Endothelial cell of umbilical vein (primary cell): ENCODE measurements around the gene PDHB. TPM values are rescaled to one million over a fixed set of nuclear protein-coding genes. Genes with fewer than 3 reads are reported as not detected.

Experiments used
- BruUV-seq: library from RNA; stranded (reverse); fragments of 400-500 nt; replicated peaks from 2 replicates; lab custom pipeline; 2021; lab: Mats Ljungman, UMichigan
- CTCF ChIA-PET: fragments of 300-600, 350-600 bp; sonication (Branson Sonifier 250); formaldehyde crosslinking; loops from one replicate; lab custom pipeline; 2021; ENCODE audit warnings: antibody characterized with exemption, inconsistent platforms; lab: Charles Lee
- POLR2A ChIA-PET: fragments of 300-600, 350-600 bp; sonication (Branson Sonifier 250); formaldehyde crosslinking; loops from one replicate; lab custom pipeline; 2021; ENCODE audit warnings: antibody characterized with exemption, inconsistent platforms; lab: Charles Lee
- DNase-seq: peaks from one replicate; pipeline ENCODE4 v3.0.0-alpha.2; 2011; ENCODE audit warnings: low read depth, low spot score
- FAIRE-seq: peaks from 2 replicates; lab custom pipeline; 2011; peaks lifted over from hg19 to GRCh38; lab: Jason Lieb, UNC
- H2AFZ ChIP-seq: 2 replicates; pipeline ENCODE4 v1.6.0; 2012; ENCODE audit warnings: low read depth, low read length, control low read depth, inconsistent platforms
- H3K27ac ChIP-seq: 2 replicates; pipeline ENCODE4 v1.5.1; 2011; ENCODE audit warnings: low read depth, mild to moderate bottlenecking, control low read depth, low read length, moderate library complexity; ENCODE audit not compliant: insufficient read depth
- H3K27me3 ChIP-seq, 2 experiments: 2 replicates each; pipeline versions ENCODE4 v1.6.0 to v1.6.1; 2011; ENCODE audit warnings: low read length in 2 of 2, mixed read lengths in 1 of 2; ENCODE audit not compliant: control insufficient read depth in 2 of 2, insufficient read depth in 2 of 2
- H3K36me3 ChIP-seq, 2 experiments: 2 replicates in 1 of 2; 3 replicates in 1 of 2; pipeline ENCODE4 v1.5.1; 2011; ENCODE audit warnings: low read length in 2 of 2, mild to moderate bottlenecking in 1 of 2, moderate library complexity in 1 of 2; ENCODE audit not compliant: control insufficient read depth in 2 of 2, insufficient read depth in 2 of 2; ENCODE audit errors: extremely low read depth in 1 of 2
- H3K4me1 ChIP-seq: 3 replicates; pipeline ENCODE4 v1.5.1; 2011; ENCODE audit warnings: mild to moderate bottlenecking, low read length; ENCODE audit not compliant: control insufficient read depth, insufficient read depth; ENCODE audit errors: extremely low read depth
- H3K4me2 ChIP-seq: 2 replicates; pipeline ENCODE4 v1.6.1; 2011; ENCODE audit warnings: low read length, control low read depth, mixed read lengths; ENCODE audit not compliant: insufficient read depth
- H3K4me3 ChIP-seq, 3 experiments: fragments of 200-600 bp in 1 of 3; sonication (generic), shearing (Covaris generic) in 1 of 3; replicated peaks in 1 of 3; 2 replicates each; pipeline ENCODE4 v1.5.1; 2011 to 2016; ENCODE audit warnings: control low read depth in 3 of 3, low read length in 3 of 3, mild to moderate bottlenecking in 2 of 3, inconsistent platforms in 1 of 3, low read depth in 1 of 3, moderate library complexity in 1 of 3; ENCODE audit not compliant: insufficient read depth in 1 of 3
- H3K79me2 ChIP-seq: 2 replicates; pipeline ENCODE4 v1.6.0; 2012; ENCODE audit warnings: low read length, inconsistent platforms; ENCODE audit not compliant: control insufficient read depth, insufficient read depth
- H3K9ac ChIP-seq: replicated peaks from 2 replicates; pipeline ENCODE3; 2011; ENCODE audit warnings: low read length, control low read depth; ENCODE audit not compliant: insufficient read depth; ENCODE audit errors: extremely low read depth
- H3K9me1 ChIP-seq: replicated peaks from 3 replicates; pipeline ENCODE4 v1.6.0; 2011; ENCODE audit warnings: mild to moderate bottlenecking, low read length; ENCODE audit not compliant: control insufficient read depth, insufficient read depth; ENCODE audit errors: extremely low read depth
- H3K9me3 ChIP-seq: replicated peaks from 2 replicates; pipeline ENCODE4 v1.5.1; 2012; ENCODE audit warnings: low read length, inconsistent platforms; ENCODE audit not compliant: control insufficient read depth, insufficient read depth
- H4K20me1 ChIP-seq: replicated peaks from 2 replicates; pipeline ENCODE3; 2011; ENCODE audit warnings: mild to moderate bottlenecking, low read length; ENCODE audit not compliant: control insufficient read depth, insufficient read depth; ENCODE audit errors: extremely low read depth
- CTCF ChIP-seq, 2 donors: IDR thresholded peaks; 1 replicate in 1 of 2; 2 replicates in 1 of 2; pipeline ENCODE4 v1.5.1; 2011; ENCODE audit warnings: low read length in 2 of 2, mild to moderate bottlenecking in 2 of 2, moderate library complexity in 2 of 2, control low read depth in 1 of 2, inconsistent platforms in 1 of 2, low read depth in 1 of 2; ENCODE audit not compliant: insufficient read depth in 1 of 2; ENCODE audit errors: extremely low read depth in 1 of 2
- EZH2 ChIP-seq: IDR thresholded peaks from 2 replicates; pipeline ENCODE4 v1.6.1; 2012; ENCODE audit warnings: borderline replicate concordance, low read depth, mild to moderate bottlenecking, moderate library complexity, low read length, inconsistent platforms; ENCODE audit not compliant: severe bottlenecking
- FOS ChIP-seq: IDR thresholded peaks from 2 replicates; pipeline ENCODE4 v1.6.1; 2011; ENCODE audit warnings: mild to moderate bottlenecking, low read length, moderate library complexity, borderline replicate concordance; ENCODE audit not compliant: insufficient read depth
- GATA2 ChIP-seq: IDR thresholded peaks from 2 replicates; pipeline ENCODE4 v1.7.0; 2011; ENCODE audit warnings: low read depth, mild to moderate bottlenecking, moderate library complexity, mixed read lengths, low read length; ENCODE audit not compliant: insufficient read length, insufficient read depth
- JUN ChIP-seq: IDR thresholded peaks from 2 replicates; pipeline ENCODE4 v1.6.1; 2011; ENCODE audit warnings: borderline replicate concordance, low read depth; ENCODE audit not compliant: insufficient read length, insufficient read depth
- MAX ChIP-seq: IDR thresholded peaks from 2 replicates; pipeline ENCODE4 v1.6.1; 2011; ENCODE audit not compliant: insufficient read depth, insufficient read length
- MYC ChIP-seq: IDR thresholded peaks from one replicate; pipeline ENCODE4 v1.6.1; 2011; ENCODE audit warnings: mild to moderate bottlenecking, low read depth, low read length
- POLR2A ChIP-seq: IDR thresholded peaks from 2 replicates; pipeline ENCODE4 v1.6.1; 2012; ENCODE audit warnings: low read depth, mild to moderate bottlenecking, control low read depth, low read length
- POLR2AphosphoS5 ChIP-seq: IDR thresholded peaks from 2 replicates; pipeline ENCODE4 v1.6.1; 2012; ENCODE audit warnings: low read depth, mild to moderate bottlenecking, control low read depth, low read length, moderate library complexity; ENCODE audit not compliant: insufficient read depth
- dilution Hi-C: fragments of 300-500 bp; cut with MboI; formaldehyde crosslinking; loops from one replicate; pipeline ENCODE4 v1.15.0; 2019; ENCODE audit warnings: low sequenced_read_pairs; ENCODE audit not compliant: extremely low pct_ligation_motif_present
- intact Hi-C: fragments of 100-400 bp; cut with micrococcal nuclease; formaldehyde crosslinking; loops from one replicate; pipeline ENCODE4 v1.10.0; 2022
- polyA plus RNA-seq, 4 experiments: library from polyadenylated mRNA; depleted of rRNA in 3 of 4; stranded (reverse) in 3 of 4; unstranded in 1 of 4; fragments of >200 nt; gene quantifications; 2 replicates each; pipeline versions ENCODE4 v1.2.1 to v1.2.3, GENCODE V29; 2011 to 2012; ENCODE audit warnings: missing spikeins in 1 of 4
- total RNA-seq: library from RNA; stranded (reverse); gene quantifications from 2 replicates; pipeline ENCODE4 v1.2.3, GENCODE V29; 2021

Gene PDHB
- total and polyA plus RNA-seq, 2 donors (not counting 3 experiments of a cell fraction or from before 2014, with no cell fraction given): 50.8 to 60.8 TPM

- Histone ChIP-seq H3K4me3 (no peak overlapping the region), H4K20me1 (no peaks in the 10 kb centered on the region), H3K9me3 (no peaks in the 10 kb centered on the region), H2AFZ (no peak overlapping the region), H3K4me1 (no peaks in the 10 kb centered on the region), H3K9ac (no peak overlapping the region), H3K27ac (no peak overlapping the region), H3K79me2 (peaks cover 8% of the 10 kb centered on the region), H3K9me1 (no peaks in the 10 kb centered on the region), H3K27me3 (no peaks in the 10 kb centered on the region), H3K4me2 (no peak overlapping the region), H3K36me3 (peaks cover 16 to 21% of the 10 kb centered on the region in 2 experiments)
- dilution Hi-C loops (no loop called here), intact Hi-C loops (no loop called here)
- BruUV-seq: no TSS peak
- peak; percentile 15 for DNase-seq
- FAIRE-seq: peak; percentile 44
- CTCF ChIA-PET: no interaction called here
- POLR2A ChIA-PET: no interaction called here
- no peak for TF ChIP-seq POLR2A
- TF ChIP-seq CTCF (IDR thresholded peaks at IDR 0.05; ENCODE audit: extremely low read depth in 1 of 2, insufficient read depth in 1 of 2, low read depth in 1 of 2, low read length in 2 of 2): no peak
- TF ChIP-seq FOS: no peak
- no peak for TF ChIP-seq POLR2AphosphoS5
Measured at GRCh38 chr3:58427661-58428361, 5.8 kb downstream of the PDHB start.

GRCh38 chr3:58425782-58426181, 7.8 kb downstream of the PDHB start:
- H3K27me3 ChIP-seq: no peaks in the 10 kb centered on the region
- FAIRE-seq: no peak
- no peak overlapping the region for H3K27ac ChIP-seq
- no peak for DNase-seq
- no peaks in the 10 kb centered on the region for H4K20me1 ChIP-seq
- dilution Hi-C loops: no loop called here
- H3K9me3 ChIP-seq: no peaks in the 10 kb centered on the region
- TF ChIP-seq POLR2AphosphoS5 (no peak), CTCF (IDR thresholded peaks at IDR 0.05; ENCODE audit: extremely low read depth in 1 of 2, insufficient read depth in 1 of 2, low read depth in 1 of 2, low read length in 2 of 2) (no peak), MYC (no peak), EZH2 (no peak), POLR2A (no peak), GATA2 (no peak), MAX (no peak), FOS (no peak), JUN (no peak)
- CTCF ChIA-PET: interaction anchor here (1.2 to 2.6 kb wide), 2 partner anchors 10 to 11 kb away, joined by 3 to 9 read pairs; no protein-coding TSS in a partner anchor
- H3K9ac ChIP-seq: no peak overlapping the region
- no peaks in the 10 kb centered on the region for H3K9me1 ChIP-seq
- peaks cover 16 to 25% of the 10 kb centered on the region in 2 experiments for H3K36me3 ChIP-seq
- H3K4me1 ChIP-seq: no peaks in the 10 kb centered on the region
- intact Hi-C loops: no loop called here
- BruUV-seq: no TSS peak
- no peak overlapping the region for H2AFZ ChIP-seq
- H3K4me3 ChIP-seq: no peak overlapping the region
- POLR2A ChIA-PET: no interaction called here
- H3K79me2 ChIP-seq: no peaks in the 10 kb centered on the region
- H3K4me2 ChIP-seq: no peak overlapping the region
